LNCaP clone FGC (cell line): ENCODE results near the gene HTT.

Experiments
- DNase-seq: peaks from one replicate; pipeline ENCODE4 v3.0.0-alpha.2; 2011; ENCODE audit warnings: low read depth
- H3K4me3 ChIP-seq: 2 replicates; pipeline ENCODE4 v1.5.1; 2011; ENCODE audit warnings: mild to moderate bottlenecking, low read depth, low read length, control low read depth
- CTCF ChIP-seq: IDR thresholded peaks from 2 replicates; pipeline ENCODE4 v1.5.1; 2012; ENCODE audit warnings: mild to moderate bottlenecking; ENCODE audit not compliant: control insufficient read depth, insufficient read depth; ENCODE audit errors: extremely low read depth

Gene HTT

DNA sequence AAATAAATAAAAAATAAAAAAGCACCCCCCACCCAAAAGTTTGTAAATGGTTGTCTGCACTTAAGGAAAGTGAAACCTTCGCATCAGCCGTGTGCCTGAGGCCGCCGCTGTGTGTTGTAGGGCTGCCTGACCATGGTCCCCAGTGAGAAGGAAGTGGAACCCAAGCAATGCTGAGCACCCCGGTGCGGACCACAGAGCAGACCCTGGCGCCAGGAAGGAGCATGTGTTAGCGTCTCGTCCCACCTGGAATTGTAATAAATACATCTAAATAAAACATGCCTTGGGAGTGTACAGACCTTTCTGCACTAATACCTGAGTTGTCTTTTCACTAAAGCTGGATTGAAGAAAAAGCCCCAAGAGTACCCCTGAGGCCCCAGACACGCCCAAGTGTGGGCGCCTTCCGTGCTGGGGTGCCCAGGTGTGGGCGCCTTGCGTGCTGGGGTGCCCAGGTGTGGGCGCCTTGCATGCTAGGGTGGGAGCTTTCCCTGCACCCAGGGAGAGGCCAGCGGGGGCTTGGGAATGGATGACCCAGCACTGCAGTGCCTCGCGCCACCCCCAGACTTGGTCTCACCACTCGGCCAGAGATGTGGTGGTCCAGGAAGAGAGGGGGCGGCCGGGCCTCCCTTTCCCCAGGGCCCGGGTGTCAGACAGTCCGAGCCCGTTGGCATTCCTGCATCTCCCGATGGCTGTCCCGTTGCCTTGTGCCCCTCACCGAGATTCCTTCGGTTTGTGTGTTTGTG, 33.9 kb upstream of the HTT start:
- DNase-seq: no peak

GRCh38 chr4:3041192-3042142, 33.0 kb upstream of the HTT start:
- H3K4me3 ChIP-seq: peak overlapping the region; percentile 49
- no peak for TF ChIP-seq CTCF
- DNase-seq: no peak

More for the DNA sequence above, 33.9 kb upstream of the HTT start:
- H3K4me3 ChIP-seq: no peak overlapping the region
- no peak for TF ChIP-seq CTCF

DNA sequence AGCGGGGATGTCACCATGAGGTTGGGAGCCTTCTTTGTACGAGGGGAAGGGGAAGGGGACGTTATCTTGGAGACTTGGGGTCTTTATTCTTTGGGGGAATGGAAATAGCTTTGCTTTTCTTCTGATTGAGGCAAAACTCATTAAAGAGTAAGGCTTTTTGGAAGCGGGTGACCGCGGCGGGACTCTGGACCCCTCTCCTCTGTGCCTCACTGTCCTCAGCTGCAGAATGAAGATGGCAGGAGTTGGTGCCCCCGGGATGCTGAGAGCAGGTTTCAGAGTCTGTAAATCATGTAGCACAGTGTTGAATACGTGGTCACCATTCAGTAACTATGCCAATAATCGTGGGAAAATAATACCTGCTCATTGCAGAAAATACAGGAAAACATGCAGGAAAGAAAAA, 32.3 kb upstream of the HTT start:
- peak overlapping the region; percentile 49 for H3K4me3 ChIP-seq
- no peak for DNase-seq
- TF ChIP-seq CTCF: no peak

DNA sequence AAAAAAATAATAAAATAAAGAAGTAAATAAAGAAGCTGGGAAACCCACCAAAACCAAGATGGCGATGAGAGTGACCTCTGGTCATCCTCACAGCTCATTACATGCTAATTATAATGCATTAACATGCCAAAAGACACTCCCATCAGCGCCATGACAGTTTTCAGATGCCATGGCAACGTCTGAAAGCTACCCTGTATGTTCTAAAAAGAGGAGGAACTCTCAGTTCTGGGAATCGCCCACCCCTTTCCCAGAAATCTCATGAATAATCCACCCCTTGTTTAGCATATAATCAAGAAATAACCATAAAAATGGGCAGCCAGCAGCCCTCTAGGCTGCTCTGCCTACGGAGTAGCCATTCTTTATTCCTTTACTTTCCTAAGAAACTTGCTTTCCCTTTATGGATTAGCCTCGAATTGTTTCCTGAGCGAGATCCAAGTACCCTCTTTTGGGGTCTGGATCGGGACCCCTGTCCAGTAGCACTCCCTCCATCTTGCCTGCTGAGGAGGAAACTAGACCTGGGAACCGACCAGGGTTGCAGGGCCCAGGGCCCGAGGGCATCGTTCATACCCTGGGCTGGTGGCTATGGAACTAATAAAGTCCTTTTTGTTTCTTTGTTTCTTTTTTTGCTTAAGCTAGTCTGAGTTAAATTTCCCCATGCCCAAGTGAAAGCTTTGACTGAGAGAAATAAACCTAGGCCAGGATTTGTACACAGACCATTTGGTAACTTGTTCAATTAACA, 31.0 kb upstream of the HTT start:
- no peak overlapping the region for H3K4me3 ChIP-seq
- no peak for DNase-seq
- TF ChIP-seq CTCF: no peak

DNA sequence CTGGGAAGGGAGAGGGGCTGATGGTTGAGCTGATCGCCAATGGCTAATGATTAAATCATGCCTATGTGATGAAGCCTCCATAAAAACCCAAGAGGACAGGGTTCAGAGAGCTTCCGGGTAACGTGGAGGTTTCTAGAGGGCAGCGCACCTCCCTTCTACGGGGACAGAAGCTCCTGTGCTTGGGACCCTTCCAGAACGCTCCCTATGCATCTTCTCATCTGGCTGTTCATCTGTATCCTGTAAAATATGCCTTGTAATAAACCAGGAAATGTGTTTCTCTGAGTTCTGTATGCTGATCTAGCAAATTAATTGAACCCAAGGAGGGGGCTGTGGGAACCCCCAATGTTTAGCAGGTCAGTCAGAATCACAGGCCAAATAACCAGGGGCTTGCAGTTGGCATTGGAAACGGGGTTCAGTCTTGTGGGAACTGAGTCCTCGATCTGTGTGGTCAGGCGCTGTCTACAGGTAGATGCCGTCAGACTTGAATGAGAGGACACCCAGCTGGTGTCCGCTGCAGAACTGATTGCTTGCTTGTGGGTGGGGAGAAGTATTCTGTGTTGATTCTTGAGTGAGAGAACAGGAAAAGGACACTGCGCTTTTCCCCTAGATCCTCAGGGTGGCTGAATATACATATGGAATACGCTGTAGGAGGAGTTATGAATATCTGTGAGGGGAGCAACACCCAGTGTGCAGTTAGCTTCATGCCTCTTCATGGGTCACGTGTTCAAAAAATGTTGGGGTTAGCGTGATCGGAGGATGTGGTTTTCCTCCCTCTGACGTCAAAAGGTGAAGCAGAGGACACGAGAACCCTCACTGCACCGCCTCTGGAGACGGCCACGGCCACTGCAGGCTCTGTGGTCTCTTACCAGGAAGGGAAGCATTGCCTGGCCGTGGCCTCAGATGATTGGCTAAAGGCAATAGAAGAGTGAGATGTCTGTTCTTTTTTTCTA, 29.3 kb upstream of the HTT start:
- TF ChIP-seq CTCF: no peak
- DNase-seq: no peak
- no peak overlapping the region for H3K4me3 ChIP-seq

- TF ChIP-seq CTCF: no peak
- DNase-seq: no peak
- no peak overlapping the region for H3K4me3 ChIP-seq
Observed at GRCh38 chr4:3046162-3046561, 28.3 kb upstream of the HTT start.
